22Rv1 (cell line): ENCODE measurements around the gene GPD2.

Source experiments
- CTCF ChIP-seq: fragments of 450-650 bp; IDR thresholded peaks from 2 replicates; pipeline ENCODE4 v1.5.1; 2017; ENCODE audit warnings: mild to moderate bottlenecking
- ZFX ChIP-seq: fragments of 450-650 bp; IDR thresholded peaks from 2 replicates; pipeline ENCODE4 v1.6.1; 2017; ENCODE audit warnings: antibody characterized with exemption, borderline replicate concordance

- TF ChIP-seq CTCF = no peak
- no peak for TF ChIP-seq ZFX
These were observed 37.3 kb downstream of the GPD2 start for GRCh38 chr2:156473445-156473844.
